ENCODE results near the gene SLC2A4. TPM values are rescaled to one million over a fixed set of nuclear protein-coding genes. Genes with fewer than 3 reads are reported as not detected.

SLC2A4 gene
- total RNA-seq, 1 donor from 2014 or later, result 0.07 TPM

GRCh38 chr17:7262935-7263800, 18.4 kb upstream of the SLC2A4 start:
- intact Hi-C loops (cut with micrococcal nuclease), result no loop called here

GRCh38 chr17:7263801-7264078, 17.8 kb upstream of the SLC2A4 start:
- intact Hi-C loops (cut with micrococcal nuclease), result no loop called here

GRCh38 chr17:7266784-7267183, 14.7 kb upstream of the SLC2A4 start:
- intact Hi-C loops (cut with micrococcal nuclease), result no loop called here

GRCh38 chr17:7279448-7279847, 2.1 kb upstream of the SLC2A4 start:
- intact Hi-C loops (cut with micrococcal nuclease), result no loop called here

DNA sequence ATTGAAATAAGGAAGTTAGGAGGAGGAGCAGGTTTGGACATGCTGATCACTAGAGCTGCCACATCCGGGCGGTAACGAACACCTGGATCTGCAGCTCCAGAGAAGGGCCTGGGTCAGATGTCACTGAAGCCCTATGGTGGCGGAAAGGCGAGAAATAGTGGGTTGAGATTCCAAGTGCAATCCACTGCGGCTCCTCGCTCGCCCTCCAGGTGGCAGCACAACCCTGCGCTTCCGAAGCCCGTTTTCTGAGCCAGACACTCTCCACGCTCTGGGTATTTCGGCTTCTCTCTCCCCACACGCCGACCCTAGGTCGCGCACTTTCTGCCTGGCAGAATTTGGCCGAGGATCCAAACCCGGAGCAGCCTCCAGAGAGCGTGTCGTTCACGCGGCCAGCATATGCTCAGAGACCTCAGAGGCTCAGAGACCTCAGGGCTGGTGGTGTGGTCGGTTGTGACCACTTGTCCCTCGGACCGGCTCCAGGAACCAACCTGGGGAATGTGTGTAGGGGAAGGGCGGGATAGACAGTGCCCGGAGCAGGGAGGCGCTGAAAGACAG, 922 bp upstream of the SLC2A4 start:
- intact Hi-C loops (cut with micrococcal nuclease), result loop anchor here (1.0 kb wide), 3 partner anchors 16 to 71 kb away; partner anchors contain the start of gene EIF5A

DNA sequence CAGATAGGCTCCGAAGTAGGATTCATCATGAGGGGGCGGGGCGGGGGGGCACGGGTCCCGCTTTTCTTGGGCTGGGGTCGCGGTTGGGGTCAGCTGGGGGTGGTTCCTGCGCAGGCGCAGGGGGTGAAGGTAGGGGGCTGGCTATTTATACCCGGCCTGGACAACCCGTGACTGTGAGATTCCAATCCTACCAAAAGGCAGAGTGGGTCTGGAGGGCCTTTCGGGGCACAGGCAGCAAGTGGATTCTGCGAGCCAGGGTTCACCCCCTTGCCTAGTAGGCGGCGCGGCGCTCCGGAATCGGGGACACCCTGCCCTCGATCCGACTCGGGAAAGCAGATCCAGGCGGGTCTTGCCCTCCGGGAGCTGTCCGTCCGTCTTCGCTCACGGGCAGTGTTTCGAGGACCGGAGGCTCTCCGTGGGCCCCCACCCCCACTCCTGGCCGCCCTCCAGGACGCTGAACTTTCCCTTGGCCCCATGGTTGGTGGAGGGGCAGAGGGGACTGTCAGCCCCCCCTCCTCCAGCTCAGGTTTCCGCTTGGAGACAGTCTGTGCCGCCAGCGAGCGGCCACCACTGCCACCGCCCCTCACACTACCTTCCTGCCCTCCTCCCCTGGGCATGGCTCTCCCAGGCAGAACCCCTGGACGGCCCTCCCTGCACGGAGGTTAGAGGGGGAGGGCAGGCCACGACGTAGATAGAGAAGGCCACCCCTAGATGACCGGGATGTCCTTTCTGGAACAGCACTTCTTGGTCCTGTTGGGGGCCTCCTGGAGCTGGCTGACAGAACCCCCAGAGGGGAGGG, 634 bp downstream of the SLC2A4 start:
- intact Hi-C loops (cut with micrococcal nuclease), result loop anchor here (1.0 kb wide), 1 partner anchor 25 kb away; the partner anchor contains the start of gene EIF5A

GRCh38 chr17:7282752-7283321, 1.3 kb downstream of the SLC2A4 start:
- intact Hi-C loops (cut with micrococcal nuclease), result no loop called here

GRCh38 chr17:7283471-7284216, 2.1 kb downstream of the SLC2A4 start:
- intact Hi-C loops (cut with micrococcal nuclease), result no loop called here

GRCh38 chr17:7284911-7285310, 3.4 kb downstream of the SLC2A4 start:
- intact Hi-C loops (cut with micrococcal nuclease), result no loop called here

DNA sequence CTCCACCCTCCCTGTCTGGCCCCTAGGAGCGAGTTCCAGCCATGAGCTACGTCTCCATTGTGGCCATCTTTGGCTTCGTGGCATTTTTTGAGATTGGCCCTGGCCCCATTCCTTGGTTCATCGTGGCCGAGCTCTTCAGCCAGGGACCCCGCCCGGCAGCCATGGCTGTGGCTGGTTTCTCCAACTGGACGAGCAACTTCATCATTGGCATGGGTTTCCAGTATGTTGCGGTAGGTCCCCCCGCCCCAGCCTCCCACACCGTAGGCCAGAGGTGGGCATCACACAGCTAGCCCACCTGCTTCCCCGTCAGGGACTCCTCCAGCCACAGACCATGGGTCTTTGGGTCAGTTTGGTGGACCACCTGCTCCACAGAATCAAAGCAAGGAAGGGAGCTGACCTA, 4.2 kb downstream of the SLC2A4 start:
- intact Hi-C loops (cut with micrococcal nuclease), result no loop called here

- intact Hi-C loops (cut with micrococcal nuclease), result no loop called here
Observed at GRCh38 chr17:7289256-7290032, 7.9 kb downstream of the SLC2A4 start.

- intact Hi-C loops (cut with micrococcal nuclease), result no loop called here
Observed at GRCh38 chr17:7290166-7290565, 8.6 kb downstream of the SLC2A4 start.

DNA sequence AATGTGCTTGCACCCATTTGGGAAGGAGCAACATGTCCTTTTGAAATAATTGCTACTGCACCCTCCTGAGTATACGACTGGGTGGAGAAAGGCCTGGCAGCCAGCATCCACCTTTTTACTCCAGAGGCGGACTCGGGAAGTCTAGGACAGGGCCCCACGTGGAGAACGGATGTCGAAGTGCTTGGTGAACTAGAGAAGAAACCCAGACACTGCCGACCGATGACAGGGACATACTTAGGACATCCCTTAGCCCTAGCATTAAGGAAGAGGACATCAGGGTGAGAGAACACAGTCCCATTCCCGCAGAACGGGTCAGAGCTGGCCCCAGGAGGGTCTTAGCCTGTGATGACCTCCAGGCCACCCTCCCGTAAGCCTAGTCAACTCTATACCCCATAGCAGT, 9.2 kb downstream of the SLC2A4 start:
- intact Hi-C loops (cut with micrococcal nuclease), result no loop called here

DNA sequence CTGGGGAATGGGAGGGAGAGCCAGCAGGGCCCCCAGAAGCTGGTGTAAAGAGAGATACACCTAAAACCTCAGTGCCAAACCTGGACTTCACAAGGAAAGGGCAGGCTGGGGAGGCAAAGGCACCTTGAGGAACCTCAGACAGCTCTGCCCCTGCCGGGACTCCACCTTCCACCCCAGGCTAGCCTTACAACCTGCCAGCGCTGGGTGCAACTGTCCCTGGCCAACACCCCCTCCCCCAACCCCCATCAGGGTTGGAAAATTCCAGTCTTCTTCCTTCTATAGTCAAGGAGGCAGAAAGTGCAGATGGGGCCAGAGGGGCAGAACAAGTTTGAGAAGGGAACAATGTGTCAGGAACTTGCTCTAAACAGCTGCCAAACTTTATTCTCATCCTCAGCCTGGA, 10.7 kb downstream of the SLC2A4 start:
- intact Hi-C loops (cut with micrococcal nuclease), result no loop called here

DNA sequence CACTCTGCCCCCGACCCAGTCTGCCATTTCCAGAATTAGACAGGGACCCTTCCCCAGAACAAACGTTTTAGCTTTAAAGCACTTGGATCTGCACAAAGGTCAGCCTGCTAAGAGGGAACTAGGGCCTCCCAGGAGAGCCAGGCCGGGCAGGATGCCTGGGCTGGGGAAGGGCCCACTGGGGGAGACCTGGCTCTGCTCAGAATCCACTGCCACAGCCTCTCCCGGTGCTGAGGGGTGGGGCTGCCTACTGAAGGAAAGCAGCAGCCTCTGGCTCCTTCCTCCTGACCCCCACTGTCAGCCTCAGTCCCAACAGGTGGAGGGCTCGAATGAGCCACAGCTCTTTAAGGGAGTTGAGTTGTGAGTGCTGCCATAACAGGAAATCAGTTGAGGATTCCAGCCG, 11.2 kb downstream of the SLC2A4 start:
- intact Hi-C loops (cut with micrococcal nuclease), result no loop called here

DNA sequence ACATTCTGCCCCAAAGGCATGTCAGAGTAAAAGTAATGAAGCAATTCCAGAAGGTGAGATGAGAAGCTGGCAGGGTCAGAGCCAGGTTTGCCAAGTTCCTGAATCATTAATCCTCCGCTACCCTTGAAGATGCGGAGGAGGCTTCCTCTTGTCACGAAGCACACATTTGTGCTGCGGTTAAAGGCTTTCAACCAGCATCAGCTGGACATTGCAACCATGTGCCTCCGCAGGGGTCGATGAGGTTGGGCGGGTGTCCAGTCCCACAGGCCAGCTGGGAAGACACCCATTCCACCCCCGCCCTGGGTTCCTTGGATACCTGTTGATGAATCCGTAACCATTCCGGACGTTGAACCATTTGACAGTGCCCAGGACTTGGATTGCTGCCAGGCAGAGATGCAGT, 11.6 kb downstream of the SLC2A4 start:
- intact Hi-C loops (cut with micrococcal nuclease), result no loop called here

GRCh38 chr17:7293816-7294613, 12.5 kb downstream of the SLC2A4 start:
- intact Hi-C loops (cut with micrococcal nuclease), result no loop called here

DNA sequence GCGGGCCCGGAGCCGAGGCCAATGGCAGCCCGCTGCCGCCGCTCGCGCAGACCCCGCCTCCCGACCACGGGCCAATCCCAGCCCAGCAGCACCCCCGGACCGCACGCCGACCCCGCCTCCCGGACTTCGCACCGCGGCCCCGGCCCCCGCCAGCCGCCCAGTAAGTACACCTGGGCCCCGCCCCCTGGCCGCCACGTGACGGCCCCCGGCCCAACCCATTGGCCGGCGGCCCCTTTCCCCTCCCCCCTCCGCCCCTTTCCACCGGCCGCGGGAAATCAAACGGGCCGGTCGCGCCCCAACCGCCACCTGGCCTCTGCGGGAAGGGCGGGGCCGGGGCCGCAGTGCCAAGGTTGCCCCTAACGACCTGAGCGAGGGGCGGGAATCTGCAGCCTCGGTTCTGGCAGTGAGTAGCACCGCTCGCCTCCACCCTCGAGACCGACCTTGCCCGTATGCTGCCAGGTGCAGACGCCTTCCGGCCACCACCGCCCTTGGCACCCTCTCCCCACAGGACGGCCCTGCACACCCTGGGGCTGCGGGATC, 13.2 kb downstream of the SLC2A4 start, which contains the start of gene YBX2:
TSS of gene YBX2 (minus strand) at position 26 of the 540 bp plus-strand sequence. CDS start 139 bp downstream, outside the sequence.
- intact Hi-C loops (cut with micrococcal nuclease), result no loop called here

All from T-helper 2 cell treated with Interferon-gamma antibody and Interleukin-4, amounts not matched to agents 100 ng/mL and 5 ng/mL, for 36 hours (primary cell).